ENCODE measurements around the gene HRH1. TPM values are rescaled to one million over a fixed set of nuclear protein-coding genes. Genes with fewer than 3 reads are reported as not detected.

The HRH1 gene
- total and polyA plus RNA-seq, 2 of the 13 experiments (the other 11 are each of a cell fraction or from before 2014, with no cell fraction given) = not detected

GRCh38 chr3:11155341-11156025 lies 1.2 kb downstream of the HRH1 start:
- no peak overlapping the region for H3K9ac ChIP-seq (ENCODE audit: insufficient read depth, low read depth, low read length)
- CTCF ChIA-PET (ENCODE audit: low intra/inter-chr PET ratio, low total read pairs) = no interaction called here
- BruUV-seq (replicated peaks) = no TSS peak
- TF ChIP-seq EP300 (IDR thresholded peaks at IDR 0.05; ENCODE audit: low read depth in 2 of 2, low read length in 2 of 2) = no peak
- TF ChIP-seq EP300 (CRISPR knock-in tag; IDR thresholded peaks at IDR 0.05; ENCODE audit: borderline replicate concordance) = no peak
- no peak for TF ChIP-seq CENPT (CRISPR knock-in tag; IDR thresholded peaks at IDR 0.05; ENCODE audit: low read depth)
- TF ChIP-seq NBN (conservative IDR thresholded peaks at IDR 0.05) = no peak
- TF ChIP-seq NFYC (CRISPR knock-in tag; IDR thresholded peaks at IDR 0.05) = no peak
- TF ChIP-seq ZSCAN29 (CRISPR knock-in tag; conservative IDR thresholded peaks at IDR 0.05) = no peak
- TF ChIP-seq KLF6 (CRISPR knock-in tag; IDR thresholded peaks at IDR 0.05) = no peak
- TF ChIP-seq CTCF (CRISPR knock-in tag; IDR thresholded peaks at IDR 0.05) = peak; percentile 82
- TF ChIP-seq, protein P1, sequence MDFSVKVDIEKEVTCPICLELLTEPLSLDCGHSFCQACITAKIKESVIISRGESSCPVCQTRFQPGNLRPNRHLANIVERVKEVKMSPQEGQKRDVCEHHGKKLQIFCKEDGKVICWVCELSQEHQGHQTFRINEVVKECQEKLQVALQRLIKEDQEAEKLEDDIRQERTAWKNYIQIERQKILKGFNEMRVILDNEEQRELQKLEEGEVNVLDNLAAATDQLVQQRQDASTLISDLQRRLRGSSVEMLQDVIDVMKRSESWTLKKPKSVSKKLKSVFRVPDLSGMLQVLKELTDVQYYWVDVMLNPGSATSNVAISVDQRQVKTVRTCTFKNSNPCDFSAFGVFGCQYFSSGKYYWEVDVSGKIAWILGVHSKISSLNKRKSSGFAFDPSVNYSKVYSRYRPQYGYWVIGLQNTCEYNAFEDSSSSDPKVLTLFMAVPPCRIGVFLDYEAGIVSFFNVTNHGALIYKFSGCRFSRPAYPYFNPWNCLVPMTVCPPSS (IDR thresholded peaks at IDR 0.05) = no peak
- TF ChIP-seq ZNF660 (CRISPR knock-in tag; IDR thresholded peaks at IDR 0.05; ENCODE audit: borderline replicate concordance, low read depth) = no peak
- no peak for TF ChIP-seq ISL2 (CRISPR knock-in tag; IDR thresholded peaks at IDR 0.05)
- no peak for TF ChIP-seq HDAC1 (CRISPR knock-in tag; IDR thresholded peaks at IDR 0.05)
- no peak for TF ChIP-seq MIER2 (CRISPR knock-in tag; IDR thresholded peaks at IDR 0.05)
- no peak for TF ChIP-seq ZNF775 (CRISPR knock-in tag; IDR thresholded peaks at IDR 0.05; ENCODE audit: borderline replicate concordance)
- TF ChIP-seq FOXA3 (CRISPR knock-in tag; IDR thresholded peaks at IDR 0.05) = no peak
- no peak for TF ChIP-seq ZNF713 (CRISPR knock-in tag; IDR thresholded peaks at IDR 0.05)
- TF ChIP-seq, protein P2, sequence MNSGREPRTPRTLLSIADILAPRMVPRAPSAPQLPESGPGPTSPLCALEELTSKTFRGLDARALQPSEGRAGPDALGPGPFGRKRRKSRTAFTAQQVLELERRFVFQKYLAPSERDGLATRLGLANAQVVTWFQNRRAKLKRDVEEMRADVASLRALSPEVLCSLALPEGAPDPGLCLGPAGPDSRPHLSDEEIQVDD (CRISPR knock-in tag; IDR thresholded peaks at IDR 0.05; ENCODE audit: borderline replicate concordance) = no peak
- no peak for TF ChIP-seq ZNF317 (CRISPR knock-in tag; IDR thresholded peaks at IDR 0.05)
- peak; percentile 50 for TF ChIP-seq STAG1 (CRISPR knock-in tag; IDR thresholded peaks at IDR 0.05)
- TF ChIP-seq E2F5 (CRISPR knock-in tag; conservative IDR thresholded peaks at IDR 0.05) = no peak
- TF ChIP-seq KMT2B (CRISPR knock-in tag; IDR thresholded peaks at IDR 0.05) = no peak
- TF ChIP-seq MYC (CRISPR knock-in tag; IDR thresholded peaks at IDR 0.05; ENCODE audit: borderline replicate concordance) = no peak
- no peak for TF ChIP-seq RAD51 (IDR thresholded peaks at IDR 0.05; ENCODE audit: borderline replicate concordance)
- TF ChIP-seq XRCC5 (optimal IDR thresholded peaks at IDR 0.05; ENCODE audit: low read length) = peak; percentile 36

More at GRCh38 chr3:11155341-11156025, 1.2 kb downstream of the HRH1 start:
- peak; percentile 99 for ATAC-seq
- DNase-seq (ENCODE audit: low spot score) = peak; percentile 24
- WGBS (ENCODE audit: low lambda C conversion rate) = 0% methylated on average over 5 of the region's 8 CpGs
- in situ Hi-C loops (cut with HindIII; ENCODE audit: extremely low pct_ligation_motif_present, low pct_unique_long_range_greater_than_20kb) = no loop called here
- no peaks in the 10 kb centered on the region; the same call in 1 of the 2 replicates for H4K20me1 ChIP-seq (ENCODE audit: insufficient read depth, low read length)
- POLR2A ChIA-PET = no interaction called here
- H3K79me2 ChIP-seq (ENCODE audit: insufficient read depth, low read length) = no peaks in the 10 kb centered on the region
- H3K9me3 ChIP-seq (ENCODE audit: low read length) = no peaks in the 10 kb centered on the region
- no peak for FAIRE-seq
- H3K4me3 ChIP-seq (replicated peaks in 1 of 3; ENCODE audit: insufficient read depth in 1 of 3, low read depth in 2 of 3, low read length in 3 of 3) = no peak overlapping the region
- H3K27me3 ChIP-seq (ENCODE audit: control insufficient read depth in 1 of 2, insufficient read depth in 2 of 2, low read length in 2 of 2) = peaks cover 0 to 50% of the 10 kb centered on the region in 2 experiments; a peak in 4 of 5 replicates
- H3K4me2 ChIP-seq (ENCODE audit: low read depth, low read length) = no peak overlapping the region
- no peak overlapping the region for H3K27ac ChIP-seq (ENCODE audit: extremely low read length, insufficient read depth, low read length)
- intact Hi-C loops (cut with micrococcal nuclease; ENCODE audit: unreplicated experiment) = loop anchor here (10.0 kb wide), 1 partner anchor 179 kb away; no protein-coding TSS in a partner anchor
- H2AFZ ChIP-seq (ENCODE audit: low read length) = no peak overlapping the region
- no peaks in the 10 kb centered on the region for H3K4me1 ChIP-seq (ENCODE audit: insufficient read depth, low read length)
- H3K36me3 ChIP-seq (replicated peaks in 1 of 2; ENCODE audit: control insufficient read depth in 1 of 2, insufficient read depth in 2 of 2, low read length in 2 of 2) = no peaks in the 10 kb centered on the region
